PC-3 (cell line): ENCODE results near the gene KCTD15. TPM values are rescaled to one million over a fixed set of nuclear protein-coding genes. Genes with fewer than 3 reads are reported as not detected.
A peak's percentile ranks its signal among the peaks of the same experiment; 100 is the strongest.

Source experiments
- ATAC-seq: fragments of 200-7000 bp; cut with Tn5 transposase; 2 replicates; pipeline ENCODE4 v1.9.1; 2020; ENCODE audit warnings: mild to moderate bottlenecking, moderate library complexity
- BruUV-seq: library from RNA; stranded (reverse); fragments of 400-500 nt; replicated peaks from 2 replicates; lab custom pipeline; 2021; lab: Mats Ljungman, UMichigan
- CTCF ChIA-PET: fragments of 300-600 bp; sonication (Branson Sonifier 250); formaldehyde crosslinking; loops from one replicate; lab custom pipeline; 2022; ENCODE audit warnings: antibody characterized with exemption; lab: Charles Lee
- POLR2A ChIA-PET: fragments of 300-600 bp; sonication (Branson Sonifier 250); formaldehyde crosslinking; loops from one replicate; lab custom pipeline; 2022; ENCODE audit warnings: antibody characterized with exemption; ENCODE audit not compliant: unreplicated experiment; lab: Charles Lee
- DNase-seq: peaks from one replicate; pipeline ENCODE4 v3.0.0-alpha.2; 2015
- H2AFZ ChIP-seq: fragments of 300-600 bp; sonication (generic); 2 replicates; pipeline ENCODE4 v1.6.0; 2016; ENCODE audit warnings: antibody characterized with exemption, low read length
- H3F3A ChIP-seq: fragments of 300-600 bp; sonication (generic); one replicate; pipeline ENCODE4 v1.6.0; 2017; ENCODE audit warnings: antibody characterized with exemption, low read length, control low read depth, mild to moderate bottlenecking; ENCODE audit not compliant: unreplicated experiment
- H3K27ac ChIP-seq: fragments of 300-600 bp; sonication (generic); 2 replicates; pipeline ENCODE4 v1.5.1; 2016; ENCODE audit warnings: mild to moderate bottlenecking, low read length
- H3K27me3 ChIP-seq: fragments of 300-600 bp; sonication (generic); 2 replicates; pipeline ENCODE4 v1.6.1; 2016; ENCODE audit warnings: low read length, mixed read lengths
- H3K36me3 ChIP-seq: fragments of 300-600 bp; sonication (generic); 2 replicates; pipeline ENCODE4 v1.6.1; 2016; ENCODE audit warnings: low read depth, mixed run types, low read length, mixed read lengths
- H3K4me1 ChIP-seq: fragments of 300-600 bp; sonication (generic); 2 replicates; pipeline ENCODE4 v1.5.1; 2016; ENCODE audit warnings: low read length; ENCODE audit not compliant: insufficient read depth
- H3K4me2 ChIP-seq: fragments of 300-600 bp; sonication (generic); 2 replicates; pipeline ENCODE4 v1.6.0; 2016; ENCODE audit warnings: low read length
- H3K4me3 ChIP-seq: fragments of 300-600 bp; sonication (generic); 2 replicates; pipeline ENCODE4 v1.5.1; 2016; ENCODE audit warnings: mild to moderate bottlenecking, low read length, mixed read lengths
- H3K79me2 ChIP-seq: fragments of 300-600 bp; sonication (generic); 2 replicates; pipeline ENCODE4 v1.6.1; 2017; ENCODE audit warnings: low read length, mixed read lengths
- H3K9ac ChIP-seq: fragments of 300-600 bp; sonication (generic); 2 replicates; pipeline ENCODE4 v1.6.0; 2016; ENCODE audit warnings: mild to moderate bottlenecking, low read length
- H3K9me2 ChIP-seq: fragments of 300-600 bp; sonication (generic); replicated peaks from 2 replicates; pipeline ENCODE4 v1.6.1; 2016; ENCODE audit warnings: mixed run types, low read length, mixed read lengths
- H3K9me3 ChIP-seq: fragments of 300-600 bp; sonication (generic); 2 replicates; pipeline ENCODE4 v1.6.1; 2016; ENCODE audit warnings: low read length, mixed read lengths
- H4K20me1 ChIP-seq: fragments of 300-600 bp; sonication (generic); 2 replicates; pipeline ENCODE4 v1.6.1; 2016; ENCODE audit warnings: low read length, mixed read lengths
- CTCF ChIP-seq: fragments of 300-600 bp; sonication (generic); conservative IDR thresholded peaks from 2 replicates; pipeline ENCODE4 v1.5.1; 2017; ENCODE audit warnings: antibody characterized with exemption, low read depth, mild to moderate bottlenecking, low read length
- EZH2 ChIP-seq: fragments of 300-600 bp; sonication (generic); IDR thresholded peaks from one replicate; pipeline ENCODE4 v1.6.1; 2017; ENCODE audit warnings: antibody characterized with exemption, mild to moderate bottlenecking, low read length; ENCODE audit not compliant: unreplicated experiment
- EZH2phosphoT487 ChIP-seq: fragments of 300-600 bp; sonication (generic); IDR thresholded peaks from 2 replicates; pipeline ENCODE4 v1.6.1; 2018; ENCODE audit warnings: mild to moderate bottlenecking, antibody characterized with exemption, low read length, borderline replicate concordance
- intact Hi-C: fragments of 100-400 bp; cut with micrococcal nuclease; formaldehyde crosslinking; loops from 2 replicates; pipeline ENCODE4 v1.9.0; 2023
- total RNA-seq: library from RNA; depleted of rRNA; stranded (reverse); fragments of >200 nt; gene quantifications from 2 replicates; pipeline ENCODE4 v1.2.3, GENCODE V29; 2014

Gene KCTD15
- total RNA-seq, 1 experiment from 2014 or later = 58.2 TPM

GRCh38 chr19:33769208-33769607 is 27.5 kb upstream of the KCTD15 start:
- ATAC-seq (no peak), DNase-seq (no peak)
- Histone ChIP-seq H3K9ac (no peak overlapping the region), H3K36me3 (no peaks in the 10 kb centered on the region), H2AFZ (no peak overlapping the region), H3K4me2 (no peak overlapping the region), H3K27me3 (no peaks in the 10 kb centered on the region), H4K20me1 (no peaks in the 10 kb centered on the region), H3K9me3 (no peaks in the 10 kb centered on the region), H3F3A (no peaks in the 10 kb centered on the region), H3K4me3 (no peak overlapping the region), H3K9me2 (no peaks in the 10 kb centered on the region), H3K79me2 (no peaks in the 10 kb centered on the region), H3K27ac (no peak overlapping the region), H3K4me1 (no peaks in the 10 kb centered on the region)
- ChIA-PET POLR2A (no interaction called here), CTCF (no interaction called here)
- TF ChIP-seq CTCF = no peak
- no peak for TF ChIP-seq EZH2
- no peak for TF ChIP-seq EZH2phosphoT487
- intact Hi-C loops = no loop called here
- no TSS peak for BruUV-seq

GRCh38 chr19:33770107-33770506 is 26.6 kb upstream of the KCTD15 start:
- ChIA-PET POLR2A (no interaction called here), CTCF (interaction anchor here (0.7 kb wide), 1 partner anchor 354 kb away, joined by 3 read pairs; no protein-coding TSS in a partner anchor)
- H3K4me3 ChIP-seq = no peak overlapping the region
- H3K27me3 ChIP-seq = no peaks in the 10 kb centered on the region
- intact Hi-C loops = loop anchor here (2.0 kb wide), 1 partner anchor 535 kb away; no protein-coding TSS in a partner anchor
- ATAC-seq (no peak), DNase-seq (no peak)
- H3K9me2 ChIP-seq = no peaks in the 10 kb centered on the region
- TF ChIP-seq EZH2phosphoT487 (no peak), EZH2 (no peak), CTCF (no peak)
- no peak overlapping the region for H3K4me2 ChIP-seq
- H3K36me3 ChIP-seq = no peaks in the 10 kb centered on the region
- H4K20me1 ChIP-seq = no peaks in the 10 kb centered on the region
- H3K9me3 ChIP-seq = no peaks in the 10 kb centered on the region
- no peaks in the 10 kb centered on the region for H3F3A ChIP-seq
- no peak overlapping the region for H3K27ac ChIP-seq
- H3K4me1 ChIP-seq = no peaks in the 10 kb centered on the region
- no TSS peak for BruUV-seq
- H3K9ac ChIP-seq = no peak overlapping the region
- H3K79me2 ChIP-seq = no peaks in the 10 kb centered on the region
- H2AFZ ChIP-seq = no peak overlapping the region

- H2AFZ ChIP-seq = no peak overlapping the region
- H3F3A ChIP-seq = no peaks in the 10 kb centered on the region
- H3K27ac ChIP-seq = no peak overlapping the region
- no peaks in the 10 kb centered on the region for H4K20me1 ChIP-seq
- BruUV-seq = no TSS peak
- no peak overlapping the region for H3K4me2 ChIP-seq
- no peak overlapping the region for H3K9ac ChIP-seq
- peak; percentile 92 for ATAC-seq
- ChIA-PET POLR2A (no interaction called here), CTCF (interaction anchor here (0.7 kb wide), 1 partner anchor 341 kb away, joined by 5 read pairs; no protein-coding TSS in a partner anchor)
- no peak overlapping the region for H3K4me3 ChIP-seq
- DNase-seq = peak; percentile 79
- H3K79me2 ChIP-seq = no peaks in the 10 kb centered on the region
- H3K36me3 ChIP-seq = no peaks in the 10 kb centered on the region
- intact Hi-C loops = loop anchor here (1.0 to 2.0 kb wide), 3 partner anchors 341 to 537 kb away; no protein-coding TSS in a partner anchor
- no peaks in the 10 kb centered on the region for H3K9me2 ChIP-seq
- TF ChIP-seq EZH2phosphoT487 = no peak
- TF ChIP-seq CTCF = peak; percentile 77
- no peak for TF ChIP-seq EZH2
- no peaks in the 10 kb centered on the region for H3K9me3 ChIP-seq
- H3K27me3 ChIP-seq = no peaks in the 10 kb centered on the region
- H3K4me1 ChIP-seq = no peaks in the 10 kb centered on the region
Measured at GRCh38 chr19:33771384-33772101, 25.1 kb upstream of the KCTD15 start.
